ENCODE data around the gene MISP.

- TF ChIP-seq TBP (CRISPR knock-in tag; IDR thresholded peaks at IDR 0.05) (no peak), NBN (conservative IDR thresholded peaks at IDR 0.05) (no peak), NFATC3 (CRISPR knock-in tag; IDR thresholded peaks at IDR 0.05) (no peak), BRCA1 (CRISPR knock-in tag; IDR thresholded peaks at IDR 0.05) (no peak)
- TF ChIP-seq, protein P1, sequence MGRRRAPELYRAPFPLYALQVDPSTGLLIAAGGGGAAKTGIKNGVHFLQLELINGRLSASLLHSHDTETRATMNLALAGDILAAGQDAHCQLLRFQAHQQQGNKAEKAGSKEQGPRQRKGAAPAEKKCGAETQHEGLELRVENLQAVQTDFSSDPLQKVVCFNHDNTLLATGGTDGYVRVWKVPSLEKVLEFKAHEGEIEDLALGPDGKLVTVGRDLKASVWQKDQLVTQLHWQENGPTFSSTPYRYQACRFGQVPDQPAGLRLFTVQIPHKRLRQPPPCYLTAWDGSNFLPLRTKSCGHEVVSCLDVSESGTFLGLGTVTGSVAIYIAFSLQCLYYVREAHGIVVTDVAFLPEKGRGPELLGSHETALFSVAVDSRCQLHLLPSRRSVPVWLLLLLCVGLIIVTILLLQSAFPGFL (CRISPR knock-in tag; IDR thresholded peaks at IDR 0.05) = no peak
Observed at GRCh38 chr19:782185-782877, 31.4 kb downstream of the MISP start.

Measured in HepG2 (cell line).